ENCODE data around the gene MYADM. TPM values are rescaled to one million over a fixed set of nuclear protein-coding genes. Genes with fewer than 3 reads are reported as not detected.

The MYADM gene
- total and polyA plus RNA-seq, 2 of the 13 experiments (the other 11 are each of a cell fraction or from before 2014, with no cell fraction given): 19.9 to 38.1 TPM

- TF ChIP-seq, protein P1, sequence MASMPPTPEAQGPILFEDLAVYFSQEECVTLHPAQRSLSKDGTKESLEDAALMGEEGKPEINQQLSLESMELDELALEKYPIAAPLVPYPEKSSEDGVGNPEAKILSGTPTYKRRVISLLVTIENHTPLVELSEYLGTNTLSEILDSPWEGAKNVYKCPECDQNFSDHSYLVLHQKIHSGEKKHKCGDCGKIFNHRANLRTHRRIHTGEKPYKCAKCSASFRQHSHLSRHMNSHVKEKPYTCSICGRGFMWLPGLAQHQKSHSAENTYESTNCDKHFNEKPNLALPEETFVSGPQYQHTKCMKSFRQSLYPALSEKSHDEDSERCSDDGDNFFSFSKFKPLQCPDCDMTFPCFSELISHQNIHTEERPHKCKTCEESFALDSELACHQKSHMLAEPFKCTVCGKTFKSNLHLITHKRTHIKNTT (CRISPR knock-in tag; IDR thresholded peaks at IDR 0.05): no peak
- TF ChIP-seq ZNF782 (CRISPR knock-in tag; IDR thresholded peaks at IDR 0.05; ENCODE audit: borderline replicate concordance) (no peak; the same call in 1 of the 2 replicates), CCAR2 (optimal IDR thresholded peaks at IDR 0.05; ENCODE audit: low read depth, low read length) (no peak), MXD3 (CRISPR knock-in tag; IDR thresholded peaks at IDR 0.05) (no peak), SRSF1 (optimal IDR thresholded peaks at IDR 0.05; ENCODE audit: low read depth, low read length) (no peak), NCOA2 (CRISPR knock-in tag; IDR thresholded peaks at IDR 0.05) (peak; percentile 97), NR0B2 (CRISPR knock-in tag; IDR thresholded peaks at IDR 0.05) (no peak), ARHGAP35 (CRISPR knock-in tag; IDR thresholded peaks at IDR 0.05; ENCODE audit: borderline replicate concordance) (peak; percentile 50; the same call in 1 of the 2 replicates), ZNF30 (CRISPR knock-in tag; IDR thresholded peaks at IDR 0.05) (no peak), PAX8 (CRISPR knock-in tag; IDR thresholded peaks at IDR 0.05; ENCODE audit: borderline replicate concordance) (no peak), GABPB1 (CRISPR knock-in tag; IDR thresholded peaks at IDR 0.05) (no peak), ZNF570 (CRISPR knock-in tag; IDR thresholded peaks at IDR 0.05; ENCODE audit: borderline replicate concordance) (no peak), PHF20 (CRISPR knock-in tag; IDR thresholded peaks at IDR 0.05) (no peak), SMAD9 (CRISPR knock-in tag; IDR thresholded peaks at IDR 0.05) (no peak), KDM6A (CRISPR knock-in tag; IDR thresholded peaks at IDR 0.05; ENCODE audit: low read depth) (peak; percentile 97), YY1 (IDR thresholded peaks at IDR 0.05; ENCODE audit: insufficient read depth, insufficient replicate concordance, low read depth, low read length) (no peak)
- TF ChIP-seq, protein P2, sequence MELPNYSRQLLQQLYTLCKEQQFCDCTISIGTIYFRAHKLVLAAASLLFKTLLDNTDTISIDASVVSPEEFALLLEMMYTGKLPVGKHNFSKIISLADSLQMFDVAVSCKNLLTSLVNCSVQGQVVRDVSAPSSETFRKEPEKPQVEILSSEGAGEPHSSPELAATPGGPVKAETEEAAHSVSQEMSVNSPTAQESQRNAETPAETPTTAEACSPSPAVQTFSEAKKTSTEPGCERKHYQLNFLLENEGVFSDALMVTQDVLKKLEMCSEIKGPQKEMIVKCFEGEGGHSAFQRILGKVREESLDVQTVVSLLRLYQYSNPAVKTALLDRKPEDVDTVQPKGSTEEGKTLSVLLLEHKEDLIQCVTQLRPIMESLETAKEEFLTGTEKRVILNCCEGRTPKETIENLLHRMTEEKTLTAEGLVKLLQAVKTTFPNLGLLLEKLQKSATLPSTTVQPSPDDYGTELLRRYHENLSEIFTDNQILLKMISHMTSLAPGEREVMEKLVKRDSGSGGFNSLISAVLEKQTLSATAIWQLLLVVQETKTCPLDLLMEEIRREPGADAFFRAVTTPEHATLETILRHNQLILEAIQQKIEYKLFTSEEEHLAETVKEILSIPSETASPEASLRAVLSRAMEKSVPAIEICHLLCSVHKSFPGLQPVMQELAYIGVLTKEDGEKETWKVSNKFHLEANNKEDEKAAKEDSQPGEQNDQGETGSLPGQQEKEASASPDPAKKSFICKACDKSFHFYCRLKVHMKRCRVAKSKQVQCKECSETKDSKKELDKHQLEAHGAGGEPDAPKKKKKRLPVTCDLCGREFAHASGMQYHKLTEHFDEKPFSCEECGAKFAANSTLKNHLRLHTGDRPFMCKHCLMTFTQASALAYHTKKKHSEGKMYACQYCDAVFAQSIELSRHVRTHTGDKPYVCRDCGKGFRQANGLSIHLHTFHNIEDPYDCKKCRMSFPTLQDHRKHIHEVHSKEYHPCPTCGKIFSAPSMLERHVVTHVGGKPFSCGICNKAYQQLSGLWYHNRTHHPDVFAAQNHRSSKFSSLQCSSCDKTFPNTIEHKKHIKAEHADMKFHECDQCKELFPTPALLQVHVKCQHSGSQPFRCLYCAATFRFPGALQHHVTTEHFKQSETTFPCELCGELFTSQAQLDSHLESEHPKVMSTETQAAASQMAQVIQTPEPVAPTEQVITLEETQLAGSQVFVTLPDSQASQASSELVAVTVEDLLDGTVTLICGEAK (IDR thresholded peaks at IDR 0.05): no peak
- TF ChIP-seq, protein P2 (CRISPR knock-in tag; IDR thresholded peaks at IDR 0.05): no peak; the same call in 1 of the 2 replicates
- TF ChIP-seq, protein P3, sequence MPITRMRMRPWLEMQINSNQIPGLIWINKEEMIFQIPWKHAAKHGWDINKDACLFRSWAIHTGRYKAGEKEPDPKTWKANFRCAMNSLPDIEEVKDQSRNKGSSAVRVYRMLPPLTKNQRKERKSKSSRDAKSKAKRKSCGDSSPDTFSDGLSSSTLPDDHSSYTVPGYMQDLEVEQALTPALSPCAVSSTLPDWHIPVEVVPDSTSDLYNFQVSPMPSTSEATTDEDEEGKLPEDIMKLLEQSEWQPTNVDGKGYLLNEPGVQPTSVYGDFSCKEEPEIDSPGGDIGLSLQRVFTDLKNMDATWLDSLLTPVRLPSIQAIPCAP (CRISPR knock-in tag; IDR thresholded peaks at IDR 0.05; ENCODE audit: low read depth): no peak
Measured at GRCh38 chr19:53864308-53864836, 3.3 kb upstream of the MYADM start (continued).

All from HepG2 (cell line).